Activated CD8-positive, alpha-beta memory T cell treated with anti-CD3 and anti-CD28 coated beads for 48 hours (primary cell): Measurements from ENCODE around the gene PLXNA1.
A peak's percentile ranks its signal among the peaks of the same experiment; 100 is the strongest.

Source experiments
- DNase-seq, 3 experiments: peaks; one replicate each; pipeline ENCODE4 v3.0.0-alpha.2; 2020; ENCODE audit warnings: low read depth in 2 of 3, low spot score in 2 of 3

Gene PLXNA1

GRCh38 chr3:126967386-126967785 lies 15.5 kb upstream of the PLXNA1 start:
- no peak for DNase-seq

- no peak for DNase-seq
Measured at GRCh38 chr3:126968391-126969390, 14.2 kb upstream of the PLXNA1 start.

GRCh38 chr3:126969586-126969985 lies 13.3 kb upstream of the PLXNA1 start:
- DNase-seq, result no peak

- DNase-seq, result no peak
Measured at GRCh38 chr3:126970101-126970500, 12.8 kb upstream of the PLXNA1 start.

- no peak for DNase-seq
Measured at GRCh38 chr3:126970921-126971320, 12.0 kb upstream of the PLXNA1 start.

GRCh38 chr3:126971891-126972351 lies 11.0 kb upstream of the PLXNA1 start:
- DNase-seq, result no peak

GRCh38 chr3:126972866-126973265 lies 10.0 kb upstream of the PLXNA1 start:
- DNase-seq, result no peak

- DNase-seq, result no peak
Measured at GRCh38 chr3:126973814-126974213, 9.1 kb upstream of the PLXNA1 start.

- no peak for DNase-seq
Measured at GRCh38 chr3:126974756-126975155, 8.2 kb upstream of the PLXNA1 start.

- DNase-seq, result no peak
Measured at GRCh38 chr3:126976906-126977305, 6.0 kb upstream of the PLXNA1 start.

- no peak for DNase-seq
Measured at GRCh38 chr3:126977821-126978220, 5.1 kb upstream of the PLXNA1 start.

- no peak for DNase-seq
Measured at GRCh38 chr3:126978291-126978690, 4.6 kb upstream of the PLXNA1 start.

GRCh38 chr3:126979046-126979628 lies 3.8 kb upstream of the PLXNA1 start:
- no peak for DNase-seq

GRCh38 chr3:126980266-126980811 lies 2.6 kb upstream of the PLXNA1 start:
- no peak for DNase-seq

GRCh38 chr3:126982126-126982470 lies 817 bp upstream of the PLXNA1 start:
- DNase-seq, result peak in 2 of 3 experiments; percentile 28 to 33

- no peak for DNase-seq
Measured at GRCh38 chr3:126983276-126983652, 349 bp downstream of the PLXNA1 start.

- peak in 1 of 3 experiments; percentile 13 for DNase-seq
Measured at GRCh38 chr3:126983653-126984390, 907 bp downstream of the PLXNA1 start.

GRCh38 chr3:126984391-126985131 lies 1.6 kb downstream of the PLXNA1 start:
- no peak for DNase-seq

- no peak for DNase-seq
Measured at GRCh38 chr3:126985132-126985985, 2.4 kb downstream of the PLXNA1 start.

- DNase-seq, result no peak
Measured at GRCh38 chr3:126986001-126986400, 3.1 kb downstream of the PLXNA1 start.
